ENCODE data around the gene GPS1.

Gene GPS1

DNA sequence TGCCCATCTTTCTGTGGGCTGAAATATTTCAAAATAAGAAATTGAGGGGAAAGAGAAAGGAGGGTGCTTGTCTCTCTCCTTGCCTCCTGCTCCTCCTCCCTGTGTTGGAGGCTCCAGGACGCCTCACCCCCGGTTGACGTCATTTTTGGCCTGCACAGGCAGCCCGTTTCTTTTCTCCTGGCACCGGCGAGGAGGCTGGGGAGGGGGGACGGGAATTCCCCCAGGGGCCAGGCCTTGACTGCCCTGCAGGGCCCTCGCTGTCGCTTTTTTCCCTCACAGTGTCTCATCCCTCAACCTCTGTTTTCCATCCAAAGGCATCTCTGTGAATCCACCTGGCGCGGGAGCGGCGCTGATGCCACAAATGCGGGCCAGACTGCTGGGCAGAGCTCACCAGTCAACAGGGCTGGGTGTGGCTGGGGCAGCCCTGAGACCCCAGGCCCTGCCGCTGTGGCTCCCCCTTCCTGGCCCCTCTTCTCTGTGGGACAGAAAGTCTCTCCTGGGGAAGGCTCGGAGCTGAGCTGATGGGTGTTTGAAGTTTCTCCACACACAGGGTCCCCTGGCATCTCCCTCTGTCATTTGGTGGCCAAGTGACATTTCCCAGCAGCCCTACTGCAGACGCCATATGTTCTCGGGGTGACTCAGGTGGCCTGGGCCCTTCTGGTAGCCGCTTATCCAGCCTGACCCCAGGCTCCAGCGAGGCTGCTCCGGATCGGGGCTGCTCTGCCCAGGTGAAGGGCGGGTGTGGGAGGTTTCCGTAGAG is 45.0 kb upstream of the GPS1 start:
- Histone ChIP-seq H3K4me3 (replicated peaks; ENCODE audit: low read depth, low read length) (no peak overlapping the region), H3K36me3 (ENCODE audit: control insufficient read depth, insufficient read depth, low read length) (peaks cover 2% of the 10 kb centered on the region; the same call in 1 of the 2 replicates), H3K27me3 (replicated peaks; ENCODE audit: control insufficient read depth, insufficient read depth, low read length) (no peaks in the 10 kb centered on the region)
- no peak for DNase-seq (ENCODE audit: extremely low read depth, insufficient read length)
- TF ChIP-seq, protein P1, sequence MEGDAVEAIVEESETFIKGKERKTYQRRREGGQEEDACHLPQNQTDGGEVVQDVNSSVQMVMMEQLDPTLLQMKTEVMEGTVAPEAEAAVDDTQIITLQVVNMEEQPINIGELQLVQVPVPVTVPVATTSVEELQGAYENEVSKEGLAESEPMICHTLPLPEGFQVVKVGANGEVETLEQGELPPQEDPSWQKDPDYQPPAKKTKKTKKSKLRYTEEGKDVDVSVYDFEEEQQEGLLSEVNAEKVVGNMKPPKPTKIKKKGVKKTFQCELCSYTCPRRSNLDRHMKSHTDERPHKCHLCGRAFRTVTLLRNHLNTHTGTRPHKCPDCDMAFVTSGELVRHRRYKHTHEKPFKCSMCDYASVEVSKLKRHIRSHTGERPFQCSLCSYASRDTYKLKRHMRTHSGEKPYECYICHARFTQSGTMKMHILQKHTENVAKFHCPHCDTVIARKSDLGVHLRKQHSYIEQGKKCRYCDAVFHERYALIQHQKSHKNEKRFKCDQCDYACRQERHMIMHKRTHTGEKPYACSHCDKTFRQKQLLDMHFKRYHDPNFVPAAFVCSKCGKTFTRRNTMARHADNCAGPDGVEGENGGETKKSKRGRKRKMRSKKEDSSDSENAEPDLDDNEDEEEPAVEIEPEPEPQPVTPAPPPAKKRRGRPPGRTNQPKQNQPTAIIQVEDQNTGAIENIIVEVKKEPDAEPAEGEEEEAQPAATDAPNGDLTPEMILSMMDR (IDR thresholded peaks at IDR 0.05; ENCODE audit: insufficient read depth, low read length, poor library complexity, severe bottlenecking) = no peak

DNA sequence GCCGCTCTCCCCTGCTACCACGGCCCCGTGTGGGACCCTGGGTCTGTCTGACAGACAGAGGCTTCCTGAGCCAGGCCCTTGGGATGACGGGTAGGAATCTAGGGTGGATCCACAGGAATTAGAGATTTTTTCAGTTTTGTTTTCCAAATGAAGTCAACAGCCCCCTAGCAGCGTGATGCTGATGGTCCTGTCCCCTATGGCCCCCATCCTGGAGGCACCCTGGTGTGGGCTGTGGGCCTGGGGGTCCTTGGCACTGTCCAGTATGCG is 44.5 kb upstream of the GPS1 start:
- Histone ChIP-seq H3K27me3 (replicated peaks; ENCODE audit: control insufficient read depth, insufficient read depth, low read length) (no peaks in the 10 kb centered on the region), H3K4me3 (replicated peaks; ENCODE audit: low read depth, low read length) (no peak overlapping the region), H3K36me3 (ENCODE audit: control insufficient read depth, insufficient read depth, low read length) (peaks cover 2% of the 10 kb centered on the region)
- DNase-seq (ENCODE audit: extremely low read depth, insufficient read length) = no peak
- TF ChIP-seq, protein P1 (IDR thresholded peaks at IDR 0.05; ENCODE audit: insufficient read depth, low read length, poor library complexity, severe bottlenecking) = no peak

DNA sequence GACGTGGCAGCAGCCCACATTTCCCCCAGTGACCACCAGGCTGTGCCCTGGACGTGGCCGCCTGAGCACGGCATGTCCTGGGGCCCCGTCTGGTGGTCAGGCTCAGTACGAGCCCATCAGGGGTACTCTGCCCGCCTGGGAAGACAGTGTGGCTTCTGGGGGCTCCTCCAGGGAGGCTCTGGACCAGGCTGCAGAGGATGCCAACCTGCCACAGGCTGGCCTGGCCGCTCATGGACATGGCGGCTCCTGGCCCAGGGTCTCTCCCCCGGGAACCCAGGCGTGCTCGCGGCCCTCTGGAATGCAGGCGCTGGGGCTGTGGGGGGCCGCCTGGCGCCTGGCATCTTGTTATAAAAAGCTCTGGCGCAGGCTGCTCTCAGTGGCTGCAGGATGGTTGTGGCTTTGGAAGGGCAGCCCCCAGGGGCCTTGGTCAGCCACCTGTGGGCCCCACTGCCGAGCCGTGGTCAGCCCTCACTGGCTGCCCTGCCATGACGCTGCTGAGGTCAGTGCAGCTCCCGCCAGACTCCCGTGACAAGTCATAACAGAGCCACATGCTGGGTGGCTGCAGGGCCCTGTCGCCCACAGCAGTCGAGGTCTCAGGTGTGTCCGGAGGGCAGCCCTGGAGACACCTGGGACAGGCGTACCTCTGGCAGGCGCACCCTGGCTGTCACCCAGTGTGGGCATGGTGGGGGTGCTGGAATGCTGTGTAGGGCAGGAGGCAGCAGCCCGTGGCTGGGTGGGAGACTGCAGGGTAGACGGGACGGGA is 44.0 kb upstream of the GPS1 start:
- no peak for DNase-seq (ENCODE audit: extremely low read depth, insufficient read length)
- Histone ChIP-seq H3K27me3 (replicated peaks; ENCODE audit: control insufficient read depth, insufficient read depth, low read length) (no peaks in the 10 kb centered on the region), H3K4me3 (replicated peaks; ENCODE audit: low read depth, low read length) (no peak overlapping the region), H3K36me3 (ENCODE audit: control insufficient read depth, insufficient read depth, low read length) (peaks cover 2% of the 10 kb centered on the region)
- TF ChIP-seq, protein P1 (IDR thresholded peaks at IDR 0.05; ENCODE audit: insufficient read depth, low read length, poor library complexity, severe bottlenecking) = no peak

- TF ChIP-seq, protein P1 (IDR thresholded peaks at IDR 0.05; ENCODE audit: insufficient read depth, low read length, poor library complexity, severe bottlenecking) = no peak
- H3K4me3 ChIP-seq (replicated peaks; ENCODE audit: low read depth, low read length) = no peak overlapping the region
- peaks cover 2% of the 10 kb centered on the region for H3K36me3 ChIP-seq (ENCODE audit: control insufficient read depth, insufficient read depth, low read length)
- DNase-seq (ENCODE audit: extremely low read depth, insufficient read length) = no peak
- H3K27me3 ChIP-seq (replicated peaks; ENCODE audit: control insufficient read depth, insufficient read depth, low read length) = no peaks in the 10 kb centered on the region
These were observed 43.3 kb upstream of the GPS1 start for GRCh38 chr17:82008258-82008940.

- Histone ChIP-seq H3K27me3 (replicated peaks; ENCODE audit: control insufficient read depth, insufficient read depth, low read length) (no peaks in the 10 kb centered on the region), H3K36me3 (ENCODE audit: control insufficient read depth, insufficient read depth, low read length) (peaks cover 2% of the 10 kb centered on the region), H3K4me3 (replicated peaks; ENCODE audit: low read depth, low read length) (no peak overlapping the region)
- DNase-seq (ENCODE audit: extremely low read depth, insufficient read length) = no peak
- TF ChIP-seq, protein P1 (IDR thresholded peaks at IDR 0.05; ENCODE audit: insufficient read depth, low read length, poor library complexity, severe bottlenecking) = no peak
These were observed 42.7 kb upstream of the GPS1 start for GRCh38 chr17:82008941-82009405.
